ENCODE measurements around the gene CERT1.

Gene CERT1

DNA sequence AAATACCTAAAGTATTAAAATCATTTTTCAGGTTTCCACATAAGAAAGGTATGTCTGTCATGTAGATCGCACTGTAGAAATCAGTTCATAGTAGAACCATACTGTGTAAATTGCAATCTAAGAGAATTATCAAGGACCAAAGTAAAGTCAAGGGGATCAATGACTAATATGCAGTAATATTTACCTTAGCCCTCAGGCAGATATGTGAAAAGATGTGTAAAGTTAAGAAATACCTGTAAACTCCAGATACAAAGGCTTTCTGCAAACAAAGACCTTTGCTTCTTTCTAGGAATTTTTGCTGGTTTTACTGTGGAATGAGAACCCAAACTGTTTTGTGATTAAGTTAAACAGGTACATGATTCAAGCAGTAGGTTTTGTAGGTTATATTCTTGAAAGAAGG is 11.8 kb upstream of the CERT1 start:
- Histone ChIP-seq H4K20me1 (ENCODE audit: insufficient read depth, low read length) (no peaks in the 10 kb centered on the region), H3K9me3 (ENCODE audit: low read length) (peaks cover 13% of the 10 kb centered on the region), H3K36me3 (ENCODE audit: insufficient read depth, low read length) (peaks cover 8% of the 10 kb centered on the region), H3K9me2 (ENCODE audit: low read depth, low read length) (no peaks in the 10 kb centered on the region), H3K9ac (ENCODE audit: low read length) (no peak overlapping the region), H3K4me2 (ENCODE audit: low read length) (no peak overlapping the region), H2AFZ (ENCODE audit: low read length) (no peak overlapping the region), H3K27me3 (ENCODE audit: insufficient read depth, low read length) (no peaks in the 10 kb centered on the region), H3K79me2 (ENCODE audit: insufficient read depth, low read length) (peaks cover 26% of the 10 kb centered on the region), H3F3A (ENCODE audit: insufficient read depth, low read length) (no peaks in the 10 kb centered on the region), H3K4me1 (ENCODE audit: insufficient read depth, low read length, severe bottlenecking) (peaks cover 9% of the 10 kb centered on the region), H3K4me3 (ENCODE audit: low read depth, low read length, poor library complexity, severe bottlenecking) (no peak overlapping the region), H3K27ac (ENCODE audit: low read depth, low read length, poor library complexity, severe bottlenecking) (no peak overlapping the region)
- TF ChIP-seq CTCF (IDR thresholded peaks at IDR 0.05; ENCODE audit: low read length) (no peak), EZH2 (IDR thresholded peaks at IDR 0.05; ENCODE audit: borderline replicate concordance, low read length) (no peak)

DNA sequence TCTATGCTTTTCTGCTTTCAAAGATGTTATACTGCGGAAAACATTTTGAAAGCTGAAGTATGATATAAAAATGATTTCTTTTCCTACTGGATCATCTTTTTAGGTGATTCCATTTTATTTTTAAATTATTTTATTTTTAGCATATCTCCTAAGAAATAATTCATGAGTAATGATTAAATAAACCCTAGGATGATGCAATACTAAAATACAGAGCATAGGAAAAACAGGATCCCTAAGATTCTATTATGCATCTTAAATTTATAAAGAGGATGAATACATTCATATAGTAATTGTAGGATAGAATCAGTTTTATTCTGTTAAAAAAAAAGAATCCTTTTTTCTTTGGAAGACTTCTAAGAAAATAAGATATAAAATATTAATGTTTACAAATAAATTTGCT is 11.1 kb upstream of the CERT1 start:
- Histone ChIP-seq H3K9ac (ENCODE audit: low read length) (no peak overlapping the region), H3K27me3 (ENCODE audit: insufficient read depth, low read length) (no peaks in the 10 kb centered on the region), H3K27ac (ENCODE audit: low read depth, low read length, poor library complexity, severe bottlenecking) (no peak overlapping the region), H3K4me3 (ENCODE audit: low read depth, low read length, poor library complexity, severe bottlenecking) (no peak overlapping the region), H3K4me1 (ENCODE audit: insufficient read depth, low read length, severe bottlenecking) (peaks cover 9% of the 10 kb centered on the region), H3K36me3 (ENCODE audit: insufficient read depth, low read length) (peaks cover 8% of the 10 kb centered on the region), H2AFZ (ENCODE audit: low read length) (no peak overlapping the region), H3F3A (ENCODE audit: insufficient read depth, low read length) (no peaks in the 10 kb centered on the region), H3K9me3 (ENCODE audit: low read length) (peaks cover 13% of the 10 kb centered on the region), H4K20me1 (ENCODE audit: insufficient read depth, low read length) (no peaks in the 10 kb centered on the region), H3K9me2 (ENCODE audit: low read depth, low read length) (no peaks in the 10 kb centered on the region), H3K79me2 (ENCODE audit: insufficient read depth, low read length) (peaks cover 30% of the 10 kb centered on the region), H3K4me2 (ENCODE audit: low read length) (no peak overlapping the region)
- no peak for TF ChIP-seq CTCF (IDR thresholded peaks at IDR 0.05; ENCODE audit: low read length)
- no peak for TF ChIP-seq EZH2 (IDR thresholded peaks at IDR 0.05; ENCODE audit: borderline replicate concordance, low read length)

GRCh38 chr5:75522025-75522424 is 10.6 kb upstream of the CERT1 start:
- Histone ChIP-seq H3F3A (ENCODE audit: insufficient read depth, low read length) (no peaks in the 10 kb centered on the region), H3K9me3 (ENCODE audit: low read length) (peaks cover 13% of the 10 kb centered on the region), H3K27me3 (ENCODE audit: insufficient read depth, low read length) (no peaks in the 10 kb centered on the region), H3K9me2 (ENCODE audit: low read depth, low read length) (no peaks in the 10 kb centered on the region), H3K9ac (ENCODE audit: low read length) (no peak overlapping the region), H3K4me1 (ENCODE audit: insufficient read depth, low read length, severe bottlenecking) (peaks cover 9% of the 10 kb centered on the region), H4K20me1 (ENCODE audit: insufficient read depth, low read length) (no peaks in the 10 kb centered on the region), H3K79me2 (ENCODE audit: insufficient read depth, low read length) (peaks cover 36% of the 10 kb centered on the region), H3K27ac (ENCODE audit: low read depth, low read length, poor library complexity, severe bottlenecking) (no peak overlapping the region), H2AFZ (ENCODE audit: low read length) (no peak overlapping the region), H3K4me3 (ENCODE audit: low read depth, low read length, poor library complexity, severe bottlenecking) (no peak overlapping the region), H3K4me2 (ENCODE audit: low read length) (no peak overlapping the region), H3K36me3 (ENCODE audit: insufficient read depth, low read length) (peaks cover 8% of the 10 kb centered on the region)
- TF ChIP-seq CTCF (IDR thresholded peaks at IDR 0.05; ENCODE audit: low read length): no peak
- no peak for TF ChIP-seq EZH2 (IDR thresholded peaks at IDR 0.05; ENCODE audit: borderline replicate concordance, low read length)

Measured in OCI-LY1 (cell line).